Measurements from ENCODE around the gene ZNF83. TPM values are rescaled to one million over a fixed set of nuclear protein-coding genes. Genes with fewer than 3 reads are reported as not detected.
"Not testable (repeated sequence)": the region's sequence is repeated elsewhere in the genome, so short reads cannot be mapped to it uniquely, and the experiment has no call there.

Gene ZNF83
- total RNA-seq, 4 donors from 2014 or later: 2.8 to 8.0 (median 4.0) TPM

DNA sequence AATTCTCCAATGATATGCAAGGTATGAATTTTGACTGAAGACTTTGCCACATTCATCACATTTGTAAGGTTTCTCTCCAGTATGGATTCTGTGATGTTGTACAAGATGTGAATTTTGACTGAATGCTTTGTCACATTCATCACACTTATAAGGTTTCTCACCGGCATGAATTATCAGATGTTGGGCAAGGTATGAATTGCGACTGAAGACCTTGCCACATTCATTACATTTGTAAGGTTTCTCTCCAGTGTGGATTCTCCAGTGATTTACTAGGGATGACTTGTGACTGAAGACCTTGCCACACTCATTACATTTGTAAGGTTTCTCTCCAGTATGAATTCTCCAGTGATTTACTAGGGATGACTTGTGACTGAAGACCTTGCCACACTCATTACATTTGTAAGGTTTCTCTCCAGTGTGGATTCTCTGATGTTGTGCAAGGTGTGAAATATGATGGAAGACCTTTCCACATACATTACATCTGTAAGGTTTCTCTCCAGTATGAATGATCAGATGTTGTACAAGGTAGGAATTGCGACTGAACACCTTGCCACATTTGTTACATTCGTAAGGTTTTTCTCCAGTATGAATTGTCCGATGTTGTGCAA lies 24.8 kb downstream of the ZNF83 start:
- no peak for ATAC-seq
- in situ Hi-C loops (cut with MboI; ENCODE audit: low sequenced_read_pairs in 4 of 4): no loop called here

DNA sequence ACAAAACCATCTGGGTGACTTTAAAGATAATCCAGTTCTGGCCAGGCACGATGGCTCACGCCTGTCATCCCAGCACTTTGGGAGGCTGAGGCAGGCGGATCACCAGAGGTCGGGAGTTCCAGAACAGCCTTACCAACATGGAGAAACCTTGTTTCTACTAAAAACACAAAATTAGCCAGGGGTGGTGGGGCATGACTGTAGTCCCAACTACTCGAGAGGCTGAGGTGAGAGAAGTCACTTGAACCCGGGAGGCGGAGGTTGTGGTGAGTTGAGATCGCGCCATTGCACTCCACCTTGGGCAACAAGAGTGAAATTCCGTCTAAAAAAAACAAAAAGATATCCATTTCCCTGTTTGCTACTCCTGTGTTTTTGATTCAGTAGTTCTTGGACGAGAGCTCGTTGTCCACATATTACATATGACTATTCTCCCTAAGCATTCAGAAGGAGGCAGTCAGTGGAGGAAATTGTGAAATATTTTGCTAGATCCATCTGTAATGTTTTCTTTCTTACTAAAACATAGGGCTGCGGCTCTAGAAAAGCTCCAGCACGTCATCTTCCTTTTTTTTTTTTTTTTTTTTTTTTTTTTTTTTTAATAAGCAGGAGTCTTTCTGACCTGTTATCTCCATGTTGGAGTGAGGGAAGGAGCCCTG lies 34.5 kb downstream of the ZNF83 start:
- Histone ChIP-seq H3K36me3 (no peaks in the 10 kb centered on the region), H3K27ac (no peak overlapping the region), H3K4me1 (peaks cover 10 to 17% of the 10 kb centered on the region in 2 donors), H3K27me3 (peaks cover 0 to 6% (median 0%) of the 10 kb centered on the region in 3 donors), H3K4me3 (no peak overlapping the region), H3K9me3 (no peaks in the 10 kb centered on the region)
- in situ Hi-C loops (cut with MboI; ENCODE audit: low sequenced_read_pairs in 4 of 4): no loop called here
- no peak for ATAC-seq
- intact Hi-C loops (cut with DNase I; ENCODE audit: low total_unique reads): no loop called here
- no peak for DNase-seq
- TF ChIP-seq, protein P1, sequence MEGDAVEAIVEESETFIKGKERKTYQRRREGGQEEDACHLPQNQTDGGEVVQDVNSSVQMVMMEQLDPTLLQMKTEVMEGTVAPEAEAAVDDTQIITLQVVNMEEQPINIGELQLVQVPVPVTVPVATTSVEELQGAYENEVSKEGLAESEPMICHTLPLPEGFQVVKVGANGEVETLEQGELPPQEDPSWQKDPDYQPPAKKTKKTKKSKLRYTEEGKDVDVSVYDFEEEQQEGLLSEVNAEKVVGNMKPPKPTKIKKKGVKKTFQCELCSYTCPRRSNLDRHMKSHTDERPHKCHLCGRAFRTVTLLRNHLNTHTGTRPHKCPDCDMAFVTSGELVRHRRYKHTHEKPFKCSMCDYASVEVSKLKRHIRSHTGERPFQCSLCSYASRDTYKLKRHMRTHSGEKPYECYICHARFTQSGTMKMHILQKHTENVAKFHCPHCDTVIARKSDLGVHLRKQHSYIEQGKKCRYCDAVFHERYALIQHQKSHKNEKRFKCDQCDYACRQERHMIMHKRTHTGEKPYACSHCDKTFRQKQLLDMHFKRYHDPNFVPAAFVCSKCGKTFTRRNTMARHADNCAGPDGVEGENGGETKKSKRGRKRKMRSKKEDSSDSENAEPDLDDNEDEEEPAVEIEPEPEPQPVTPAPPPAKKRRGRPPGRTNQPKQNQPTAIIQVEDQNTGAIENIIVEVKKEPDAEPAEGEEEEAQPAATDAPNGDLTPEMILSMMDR (IDR thresholded peaks at IDR 0.05 in 4 of 5, conservative IDR thresholded peaks at IDR 0.05 in 1 of 5): no peak
- no peak for TF ChIP-seq POLR2A (IDR thresholded peaks at IDR 0.05)

More for the DNA sequence above, 24.8 kb downstream of the ZNF83 start:
- no peaks in the 10 kb centered on the region for H3K4me1 ChIP-seq
- peaks cover 0 to 23% of the 10 kb centered on the region in 2 donors for H3K36me3 ChIP-seq
- DNase-seq: no peak
- no peak overlapping the region for H3K27ac ChIP-seq
- no peaks in the 10 kb centered on the region for H3K27me3 ChIP-seq
- peaks cover 0 to 11% (median 5%) of the 10 kb centered on the region in 3 donors for H3K9me3 ChIP-seq
- TF ChIP-seq, protein P1 (IDR thresholded peaks at IDR 0.05 in 4 of 5, conservative IDR thresholded peaks at IDR 0.05 in 1 of 5): no peak
- no peak for TF ChIP-seq POLR2A (IDR thresholded peaks at IDR 0.05)
- H3K4me3 ChIP-seq: no peak overlapping the region
- intact Hi-C loops (cut with DNase I; ENCODE audit: low total_unique reads): no loop called here

DNA sequence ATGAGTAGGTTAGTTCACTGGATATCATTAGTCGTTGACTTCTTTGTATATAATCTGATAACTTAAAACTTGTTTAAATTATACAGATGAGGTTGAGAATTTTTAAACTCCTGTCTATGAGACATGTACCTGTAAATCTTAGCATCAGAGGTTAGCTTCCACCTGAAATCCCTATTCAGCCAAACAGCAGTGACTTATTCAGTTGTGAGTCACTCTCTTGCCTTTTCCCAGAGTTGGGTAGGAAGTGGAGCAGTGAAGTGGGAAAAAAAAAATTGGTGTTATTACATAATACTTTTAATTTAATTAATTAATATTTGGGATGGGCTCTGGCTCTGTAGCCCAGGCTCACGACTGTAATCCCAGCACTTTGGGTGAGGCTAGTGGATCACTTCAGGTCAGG lies 35.2 kb downstream of the ZNF83 start:
- no peak overlapping the region for H3K4me3 ChIP-seq
- peaks cover 0 to 6% (median 0%) of the 10 kb centered on the region in 3 donors for H3K27me3 ChIP-seq
- H3K9me3 ChIP-seq: no peaks in the 10 kb centered on the region
- in situ Hi-C loops (cut with MboI; ENCODE audit: low sequenced_read_pairs in 4 of 4): no loop called here
- no peak for TF ChIP-seq POLR2A (IDR thresholded peaks at IDR 0.05)
- TF ChIP-seq, protein P1 (IDR thresholded peaks at IDR 0.05 in 4 of 5, conservative IDR thresholded peaks at IDR 0.05 in 1 of 5): no peak
- no peaks in the 10 kb centered on the region for H3K36me3 ChIP-seq
- H3K27ac ChIP-seq: no peak overlapping the region
- peaks cover 10 to 17% of the 10 kb centered on the region in 2 donors for H3K4me1 ChIP-seq
- DNase-seq: no peak
- intact Hi-C loops (cut with DNase I; ENCODE audit: low total_unique reads): no loop called here
- no peak for ATAC-seq

DNA sequence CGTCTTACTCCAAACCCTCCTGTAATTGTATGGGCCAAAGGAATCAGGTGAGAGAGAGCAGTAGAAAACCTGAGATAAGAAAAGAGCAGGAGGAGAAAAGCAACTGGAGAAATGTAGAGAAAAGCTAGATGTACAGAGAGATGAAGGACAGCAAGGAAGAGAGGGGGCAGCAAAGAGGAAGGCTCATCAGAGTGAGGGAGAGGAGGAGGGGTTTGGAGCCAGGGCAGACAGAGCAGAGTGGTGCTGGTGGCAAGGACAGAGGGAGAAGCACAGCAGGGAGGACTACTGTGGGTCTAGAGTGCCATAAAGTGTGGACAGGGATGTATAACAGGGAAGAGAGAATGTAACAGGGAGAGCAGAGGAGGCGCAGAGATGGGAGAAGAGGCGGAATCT lies 36.2 kb downstream of the ZNF83 start:
- peak overlapping the region; percentile 8 to 66 (median 56) for H3K27ac ChIP-seq
- H3K4me1 ChIP-seq: peaks cover 10 to 17% of the 10 kb centered on the region in 2 donors
- peak overlapping the region; percentile 54 to 100 (median 72) for H3K4me3 ChIP-seq
- H3K27me3 ChIP-seq; DNase-seq; in situ Hi-C loops (cut with MboI; ENCODE audit: low sequenced_read_pairs in 4 of 4); H3K36me3 ChIP-seq; H3K9me3 ChIP-seq; ATAC-seq: not testable (repeated sequence)
- intact Hi-C loops (cut with DNase I; ENCODE audit: low total_unique reads): loop anchor here (1.0 to 2.0 kb wide), 5 partner anchors 31 to 304 kb away; partner anchors contain the start of genes ZNF701, ZNF808 and ZNF83

All from gastrocnemius medialis (tissue), 4 donors.